ENCODE data around the gene STXBP5.

Gene STXBP5

DNA sequence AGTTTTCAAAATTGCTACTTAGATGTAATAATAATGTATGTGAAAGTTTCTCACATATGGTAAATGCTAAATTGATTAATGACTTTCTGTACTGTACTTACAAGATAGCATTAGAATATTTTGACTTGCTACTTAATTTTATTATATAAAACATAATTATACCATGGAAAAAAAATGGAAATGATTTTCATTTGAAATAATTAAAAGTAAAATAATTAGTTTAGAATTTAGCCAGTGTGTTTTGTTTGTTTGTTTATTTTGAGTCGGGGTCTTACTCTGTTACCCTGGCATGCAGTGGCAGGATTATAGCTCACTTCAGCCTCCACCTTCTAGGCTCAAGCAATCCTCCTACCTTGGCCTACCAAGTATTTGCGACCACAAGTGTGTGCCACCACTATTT is 7.1 kb downstream of the STXBP5 start:
- no peak for DNase-seq (ENCODE audit: low read depth)

DNA sequence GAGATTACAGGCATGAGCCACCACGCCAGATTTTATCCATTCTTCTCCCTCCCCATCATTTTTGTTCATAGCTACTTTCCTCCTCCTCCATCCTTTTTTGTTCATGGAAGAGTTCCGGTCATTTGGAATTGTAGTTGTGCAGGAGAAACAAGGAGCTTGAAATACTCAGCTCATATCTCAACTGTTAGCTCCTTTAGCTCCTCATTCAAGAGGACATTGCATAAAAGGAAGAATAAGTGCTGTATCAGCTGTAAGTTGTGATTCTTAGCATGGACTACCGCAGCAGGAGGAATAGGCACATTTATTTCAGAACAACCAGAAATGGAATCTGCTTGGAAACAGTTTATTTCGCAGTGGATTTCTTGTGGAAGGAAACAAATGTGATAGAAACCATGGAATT is 7.6 kb downstream of the STXBP5 start:
- DNase-seq (ENCODE audit: low read depth), result no peak

DNA sequence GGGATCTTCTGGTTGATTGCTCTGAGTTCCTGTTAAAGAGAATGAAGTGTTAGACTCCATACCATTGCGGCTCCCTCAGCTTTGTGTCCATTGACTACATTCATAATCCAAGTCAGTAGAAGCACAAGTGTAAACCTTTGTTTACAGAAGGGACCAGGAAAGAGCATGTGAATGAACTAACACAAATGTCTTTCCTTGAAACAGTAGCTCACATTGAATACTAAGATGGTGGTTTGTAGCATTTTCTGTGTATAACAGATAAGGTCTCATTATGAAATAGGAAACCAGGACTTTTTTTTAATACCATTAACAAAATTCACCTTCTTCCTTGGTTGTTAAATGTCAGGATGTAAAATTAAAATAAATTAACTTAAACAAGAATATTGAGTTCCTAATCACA is 8.4 kb downstream of the STXBP5 start:
- no peak for DNase-seq (ENCODE audit: low read depth)

DNA sequence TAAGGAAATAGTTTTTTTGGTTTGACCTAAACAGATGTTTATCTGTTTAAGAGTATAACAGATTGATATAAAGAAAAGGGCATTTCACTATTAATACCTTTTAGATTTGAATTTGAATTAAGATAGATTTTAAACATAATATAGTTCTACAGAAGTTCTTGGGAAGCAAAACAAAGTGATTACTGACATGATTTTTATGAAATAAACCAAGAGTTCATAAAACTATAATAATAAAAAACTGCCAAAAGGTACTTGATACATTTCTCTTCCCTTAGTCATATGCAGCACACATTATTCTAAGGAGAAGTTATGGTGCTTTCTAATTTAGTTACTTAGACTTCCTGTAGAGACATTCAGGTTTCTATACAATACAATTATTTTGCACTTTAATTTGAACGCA is 9.6 kb downstream of the STXBP5 start:
- no peak for DNase-seq (ENCODE audit: low read depth)

DNA sequence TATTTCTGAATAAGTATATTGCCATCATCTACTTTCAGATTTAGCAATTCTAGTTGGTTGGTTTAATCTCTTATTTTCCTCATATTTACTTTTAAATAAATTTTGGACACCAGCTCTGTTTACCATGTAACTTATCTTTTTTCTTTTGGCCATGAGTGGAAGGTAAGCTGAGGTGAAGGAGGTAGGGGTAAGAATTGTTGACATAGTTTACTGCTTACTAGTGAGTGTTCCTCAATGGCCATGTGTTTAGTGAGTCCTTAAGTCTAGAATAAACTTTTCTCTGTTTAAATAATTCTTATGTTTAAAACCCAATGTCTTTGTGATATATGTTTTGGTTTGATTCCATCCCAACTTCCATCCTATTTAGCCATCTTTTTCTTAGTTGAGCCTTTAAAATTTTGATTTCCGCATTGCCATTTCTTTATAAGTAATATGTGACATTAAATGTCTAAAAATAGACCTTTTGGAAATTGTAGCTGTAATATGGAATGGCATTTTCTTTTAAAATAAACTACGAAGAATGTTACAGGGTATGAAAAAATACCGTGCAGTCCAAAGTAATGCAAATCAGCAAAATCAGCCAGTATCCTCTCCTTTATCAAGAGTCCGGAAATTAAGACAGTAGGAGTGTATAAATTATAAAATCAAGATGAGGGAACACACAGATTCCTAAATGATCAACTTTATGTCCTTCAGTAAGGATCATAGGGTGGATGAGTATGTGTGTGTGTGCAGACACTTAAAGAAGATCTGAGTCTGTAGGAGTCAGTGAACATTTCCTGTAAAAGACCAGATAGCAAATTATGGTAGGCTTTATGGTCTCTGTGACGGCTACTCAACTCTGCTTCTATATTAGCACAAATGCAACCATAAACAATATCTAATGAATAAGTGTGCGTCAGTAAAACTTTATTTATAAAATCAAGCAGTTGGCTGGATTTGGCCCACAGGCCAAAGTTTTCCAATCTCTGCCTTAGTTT is 10.3 kb downstream of the STXBP5 start:
- DNase-seq (ENCODE audit: low read depth), result no peak

DNA sequence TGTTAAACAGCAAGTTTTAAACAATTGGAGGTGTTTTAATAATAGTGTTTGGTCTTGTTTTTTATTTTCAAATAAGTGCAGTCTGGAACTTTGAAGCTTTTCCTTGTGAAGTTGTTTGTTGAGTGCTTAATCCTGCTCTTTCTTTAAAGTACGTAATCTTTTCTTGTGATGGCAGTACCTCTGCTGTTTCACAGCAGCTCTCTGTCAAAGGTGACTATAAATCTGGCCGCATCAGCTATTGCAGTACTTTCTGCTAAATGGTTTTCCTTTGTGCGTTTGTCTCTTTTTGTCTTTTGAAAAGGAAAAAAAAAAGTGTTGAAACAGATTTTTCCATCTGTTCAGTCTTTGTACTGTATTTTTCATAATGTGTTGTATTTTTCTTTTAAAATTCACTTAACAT is 12.7 kb downstream of the STXBP5 start:
- DNase-seq (ENCODE audit: low read depth), result no peak

DNA sequence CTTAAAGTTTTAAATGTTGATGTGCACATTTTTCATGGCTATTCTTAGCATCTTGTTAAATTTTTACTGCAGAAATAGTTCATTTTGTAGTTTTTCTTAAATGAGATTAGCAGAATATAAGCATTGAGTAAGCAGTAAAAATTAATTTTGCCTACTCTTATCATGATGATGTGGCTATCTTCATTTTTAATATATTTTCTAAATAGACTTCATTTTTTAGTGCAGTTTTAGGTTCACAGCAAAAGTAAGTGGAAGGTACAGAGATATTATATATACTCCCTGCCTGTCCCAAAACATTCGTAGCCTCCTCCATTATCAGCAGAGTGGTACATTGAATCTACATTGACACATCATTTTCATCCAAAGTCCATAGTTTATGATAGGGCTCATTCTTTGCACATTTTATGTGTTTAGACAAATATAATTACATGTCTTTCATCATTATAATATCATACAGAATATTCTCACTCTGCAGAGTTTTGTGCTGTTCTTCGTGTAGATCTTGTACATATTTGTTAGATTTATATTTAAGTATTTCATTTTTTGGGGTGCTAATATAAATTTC is 13.7 kb downstream of the STXBP5 start:
- no peak for DNase-seq (ENCODE audit: low read depth)

DNA sequence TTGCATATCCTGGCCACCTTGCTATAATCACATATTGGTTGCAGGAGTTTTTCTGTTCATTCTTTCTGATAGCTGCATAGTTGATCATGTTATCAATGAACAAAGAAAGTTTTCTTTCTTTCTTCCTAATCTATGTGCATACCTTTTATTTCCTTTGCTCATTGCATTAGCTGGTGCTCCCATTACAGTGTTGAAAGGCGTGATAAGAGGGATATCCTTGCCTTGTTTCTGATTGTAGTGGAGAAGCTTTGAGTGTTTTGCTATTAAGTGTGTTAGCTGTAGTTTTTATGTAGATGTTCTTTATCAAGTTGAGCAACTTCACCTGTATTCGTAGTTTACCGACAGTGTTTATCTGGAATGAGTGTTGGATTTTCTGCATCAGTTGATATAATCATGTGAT is 14.6 kb downstream of the STXBP5 start:
- DNase-seq (ENCODE audit: low read depth), result no peak

DNA sequence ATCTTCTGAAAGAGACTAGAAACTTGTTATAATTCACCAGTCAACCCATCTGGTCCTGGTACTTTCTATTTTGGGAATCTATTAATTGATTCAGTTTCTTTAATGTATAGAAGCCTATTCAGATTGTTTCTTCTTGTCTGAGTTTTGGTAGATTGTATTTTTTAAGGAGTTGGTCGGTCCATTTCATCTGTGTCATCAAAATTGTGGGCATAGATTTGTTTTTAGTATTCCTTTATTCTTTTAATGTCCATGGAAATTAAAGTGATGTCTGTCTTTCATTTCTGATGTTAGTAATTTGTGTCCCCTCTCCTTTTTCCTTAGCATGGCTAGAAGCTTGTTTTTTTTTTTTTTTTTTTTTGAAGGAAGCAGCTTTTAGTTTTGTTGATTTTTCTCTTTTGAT is 15.2 kb downstream of the STXBP5 start:
- no peak for DNase-seq (ENCODE audit: low read depth)

DNA sequence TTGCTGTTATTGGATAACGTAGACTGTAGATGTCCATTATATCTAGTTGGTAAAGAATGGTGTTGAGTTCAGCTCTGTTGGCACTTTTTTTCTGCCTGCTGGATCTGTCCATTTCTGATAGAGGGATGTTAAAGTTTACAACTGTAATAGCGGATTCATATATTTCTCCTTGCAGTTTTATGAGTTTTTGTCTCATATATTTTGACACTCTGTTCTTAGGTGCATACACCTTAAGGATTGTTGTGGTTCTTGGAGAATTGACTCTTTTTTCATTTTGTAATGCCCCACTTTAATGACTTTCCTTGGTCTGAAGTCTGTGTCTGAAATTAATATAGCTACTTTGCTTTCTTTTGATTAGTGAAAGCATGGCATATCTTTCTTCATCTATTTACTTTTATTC is 16.1 kb downstream of the STXBP5 start:
- DNase-seq (ENCODE audit: low read depth), result no peak

DNA sequence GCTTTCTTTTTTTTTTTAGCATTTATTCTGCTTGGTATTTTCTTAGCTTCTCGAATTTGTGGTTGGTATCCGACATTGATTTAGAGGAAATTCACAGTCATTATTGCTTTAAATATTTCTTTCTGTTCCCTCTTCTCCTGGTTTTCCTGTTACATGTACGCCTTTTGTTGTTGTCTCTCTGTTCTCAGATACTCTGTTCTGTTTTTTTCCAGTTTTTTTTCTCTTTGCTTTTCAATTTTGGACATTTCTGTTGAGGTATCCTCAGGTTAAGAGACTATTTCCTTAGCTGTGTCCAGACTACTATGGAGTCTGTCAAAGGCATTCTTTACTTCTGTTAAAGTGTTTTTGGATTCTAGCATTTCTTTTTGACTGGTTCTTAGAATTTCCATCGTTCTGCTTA is 17.5 kb downstream of the STXBP5 start:
- no peak for DNase-seq (ENCODE audit: low read depth)

DNA sequence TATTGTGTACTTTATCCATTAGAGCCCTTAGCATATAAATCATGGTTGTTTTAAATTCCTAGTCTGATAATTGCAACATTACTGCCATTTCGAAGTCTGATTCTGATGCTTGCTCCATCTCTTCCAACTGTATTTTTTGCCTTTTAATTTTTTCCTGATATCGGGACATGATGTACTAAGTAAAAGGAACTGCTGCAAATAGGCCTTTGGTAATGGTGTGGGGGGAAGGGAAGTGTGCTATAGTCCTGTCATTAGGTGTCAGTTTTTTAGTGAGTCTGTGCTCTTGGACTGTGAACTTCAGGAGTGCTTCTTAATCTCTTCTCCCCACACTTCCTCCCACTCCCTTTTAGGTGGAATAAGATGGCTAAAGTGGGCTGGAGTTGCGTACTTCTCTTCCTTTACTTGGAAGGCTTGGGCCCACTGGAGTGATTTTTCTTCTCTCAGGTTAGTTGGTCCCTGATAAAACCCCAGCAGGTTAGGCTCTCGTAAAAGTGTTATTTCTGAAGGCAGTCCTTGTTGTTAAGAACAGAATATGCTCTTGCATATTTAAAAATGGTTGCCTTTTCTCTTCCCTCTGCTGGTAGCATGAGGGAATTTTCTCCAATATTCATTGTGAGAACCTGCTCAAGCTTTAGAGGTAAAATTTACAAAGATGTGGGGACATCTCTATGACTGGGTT is 18.1 kb downstream of the STXBP5 start:
- no peak for DNase-seq (ENCODE audit: low read depth)

DNA sequence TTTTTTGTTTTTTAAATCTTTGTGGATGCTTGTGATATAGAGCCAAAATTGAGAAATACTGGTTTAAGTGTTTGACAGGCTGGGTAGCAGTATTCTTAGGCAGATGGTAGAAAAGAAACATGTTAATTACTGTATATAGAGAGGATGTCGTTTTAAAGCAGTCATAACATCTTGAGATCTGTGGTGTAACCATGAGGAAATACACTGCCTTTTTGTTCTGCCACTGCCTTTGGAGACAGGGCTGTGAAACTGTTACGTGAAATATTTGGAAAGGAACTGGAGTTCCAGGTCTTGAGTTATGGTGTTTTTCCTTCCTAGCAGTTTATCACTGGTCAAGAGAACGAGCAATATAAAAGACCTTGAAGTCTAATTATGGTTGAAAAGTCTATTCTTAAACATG is 19.5 kb downstream of the STXBP5 start:
- no peak for DNase-seq (ENCODE audit: low read depth)

DNA sequence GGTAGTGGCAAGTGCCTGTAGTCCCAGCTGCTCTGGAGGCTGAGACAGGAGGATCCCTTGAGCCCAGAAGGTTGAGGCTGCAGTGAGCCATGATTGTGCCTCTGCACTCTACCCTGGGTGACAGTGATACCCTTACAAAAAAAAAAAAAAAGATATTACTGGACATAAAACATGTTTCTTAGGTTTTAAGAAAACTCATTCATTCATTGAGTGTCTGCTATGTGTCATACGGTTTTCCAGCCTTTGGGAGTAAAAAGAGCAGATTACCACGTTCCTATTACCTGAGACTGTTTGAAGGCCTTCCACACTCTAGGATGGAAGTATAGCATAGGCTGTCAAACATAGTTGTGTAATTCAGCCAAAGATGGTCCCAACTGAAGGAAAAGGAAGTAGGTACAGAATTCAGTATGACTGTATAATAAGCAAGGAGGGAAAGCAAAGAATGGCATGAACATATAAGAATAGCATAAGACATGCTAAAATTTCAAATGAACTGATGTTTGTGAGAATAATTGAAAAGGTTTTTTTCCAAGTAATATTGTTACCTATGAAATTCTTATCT is 22.0 kb downstream of the STXBP5 start:
- no peak for DNase-seq (ENCODE audit: low read depth)

DNA sequence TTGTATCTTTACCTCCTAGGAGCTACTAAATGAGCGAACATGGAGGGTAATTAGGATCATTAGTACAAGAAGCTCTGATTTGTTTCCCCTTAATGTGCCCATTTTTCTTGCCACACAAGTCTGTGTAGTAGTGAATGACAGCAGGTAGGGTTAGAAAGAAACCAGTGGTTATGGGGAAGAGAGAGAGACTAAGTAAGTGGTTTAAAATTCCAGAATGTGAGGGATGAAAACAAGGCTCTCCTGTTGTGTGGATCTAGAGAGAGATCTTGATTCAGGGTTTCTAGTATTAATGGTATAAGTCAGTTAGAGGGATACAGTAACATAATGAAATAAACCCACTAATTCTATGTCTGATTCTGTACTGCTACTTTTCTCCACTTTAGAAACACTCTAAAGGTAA is 22.7 kb downstream of the STXBP5 start:
- no peak for DNase-seq (ENCODE audit: low read depth)

DNA sequence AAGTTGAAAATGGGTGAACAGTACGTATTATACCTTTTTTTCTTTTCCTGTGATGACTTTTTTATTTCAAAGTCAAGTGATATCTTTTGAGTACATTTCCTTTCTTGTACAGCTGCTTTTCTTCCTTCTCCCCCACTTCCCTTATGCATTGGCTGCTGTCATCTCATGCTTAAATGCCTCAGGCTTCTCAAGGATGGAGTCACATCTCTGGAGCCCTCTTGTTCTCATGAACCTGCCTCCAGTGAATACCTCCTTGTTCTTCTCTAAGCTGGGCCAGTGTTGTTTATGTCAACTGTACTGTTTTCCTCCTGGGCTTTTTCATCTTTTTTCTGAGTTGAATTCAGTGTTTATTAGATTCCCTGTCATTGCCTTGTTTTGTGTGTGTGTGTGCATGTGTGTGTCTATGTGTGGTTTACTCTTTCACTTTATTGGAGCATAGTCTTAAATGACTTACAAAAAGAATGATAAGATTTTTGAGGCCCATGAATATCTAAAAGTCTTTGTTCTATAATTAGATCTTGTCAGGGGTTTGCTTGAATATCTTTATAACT is 23.6 kb downstream of the STXBP5 start:
- DNase-seq (ENCODE audit: low read depth), result no peak

DNA sequence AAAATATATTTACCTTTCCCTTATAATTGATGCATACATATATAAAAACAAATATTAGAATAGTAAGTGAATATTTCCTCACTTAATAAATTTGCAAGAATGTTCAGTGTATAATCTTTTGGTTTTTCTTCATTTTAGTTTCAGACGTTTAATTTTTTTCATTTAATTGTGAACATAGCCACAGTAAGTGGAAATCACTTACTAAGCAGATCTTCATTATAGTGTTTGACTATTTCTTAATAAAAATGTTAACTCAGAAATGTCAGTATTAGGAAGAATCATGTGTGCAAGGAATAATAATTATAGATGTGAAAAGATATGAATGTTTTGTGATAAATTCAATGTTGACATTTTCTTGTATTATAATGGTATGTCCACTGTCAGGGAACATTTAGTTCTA is 27.4 kb downstream of the STXBP5 start:
- no peak for DNase-seq (ENCODE audit: low read depth)

DNA sequence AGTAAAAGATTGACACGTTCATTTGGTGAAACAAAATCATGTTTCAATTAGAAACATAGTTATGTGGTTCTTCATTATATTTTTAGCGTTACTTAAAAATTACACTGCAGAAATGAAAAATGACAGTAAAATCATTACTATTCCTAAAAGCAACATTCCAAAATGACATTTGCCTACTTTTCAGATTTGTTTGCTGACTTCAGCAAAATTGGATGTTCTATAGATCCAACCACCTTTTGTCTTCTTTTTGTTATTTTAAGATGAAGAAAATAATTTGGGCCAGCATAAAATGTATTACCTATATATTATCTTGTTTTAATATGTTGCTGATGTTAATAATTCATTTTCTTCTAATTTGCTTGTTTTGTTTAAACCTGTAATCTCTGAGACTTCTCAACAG is 30.5 kb downstream of the STXBP5 start:
- DNase-seq (ENCODE audit: low read depth), result no peak

DNA sequence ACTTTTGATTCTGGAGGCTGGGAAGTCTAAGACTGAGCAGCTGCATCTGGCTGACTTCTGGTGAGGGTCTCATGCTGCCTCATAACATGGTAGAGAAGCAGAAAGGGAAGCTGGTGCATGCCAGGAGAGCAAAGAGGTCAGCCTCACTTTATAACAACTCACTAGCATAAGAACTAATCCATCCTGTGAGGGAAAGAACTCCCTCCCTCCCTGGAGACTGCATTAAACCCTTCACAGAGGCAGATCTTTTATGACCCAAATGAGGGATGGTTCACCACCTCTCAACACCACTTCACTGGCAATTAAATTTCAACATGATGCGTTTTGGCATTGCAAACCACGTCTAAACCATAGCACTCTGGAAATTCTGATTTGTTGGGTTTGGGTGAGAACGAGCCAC is 33.9 kb downstream of the STXBP5 start:
- no peak for DNase-seq (ENCODE audit: low read depth)

DNA sequence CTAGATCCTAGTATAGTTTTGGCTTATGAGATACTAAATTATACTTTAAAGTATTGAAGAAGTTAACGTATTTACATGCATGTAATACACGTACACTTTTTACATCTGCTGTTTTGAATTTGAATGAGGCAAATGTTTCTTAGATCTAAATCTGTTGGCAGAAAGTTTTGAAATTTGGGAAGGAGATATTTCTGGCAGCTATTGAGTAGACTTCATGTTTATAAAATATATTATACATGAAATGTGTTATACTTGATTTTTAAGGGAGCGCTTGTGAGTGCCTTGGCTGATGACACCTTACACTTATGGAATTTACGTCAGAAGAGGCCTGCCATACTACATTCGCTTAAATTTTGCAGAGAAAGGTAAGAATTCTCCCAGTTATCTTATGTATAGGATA is 34.7 kb downstream of the STXBP5 start:
- no peak for DNase-seq (ENCODE audit: low read depth)

DNA sequence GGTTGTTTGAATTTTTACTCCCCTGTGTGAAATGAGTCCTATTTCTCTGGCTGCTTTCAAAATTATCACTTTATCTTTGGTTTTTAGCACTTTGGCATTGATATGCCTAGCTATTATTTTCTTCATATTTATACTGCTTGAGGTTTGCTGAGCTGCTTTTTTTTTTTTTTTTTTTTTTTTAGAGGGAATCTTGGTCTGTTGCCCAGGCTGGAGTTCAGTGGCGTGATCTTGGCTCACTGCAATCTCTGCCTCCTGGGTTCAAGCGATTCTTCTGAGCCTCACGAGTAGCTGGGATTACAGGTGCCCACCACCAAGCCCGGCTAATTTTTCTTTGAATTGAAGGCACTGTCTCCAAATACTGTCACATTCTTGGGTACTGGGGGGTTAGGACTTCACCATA is 40.6 kb downstream of the STXBP5 start:
- no peak for DNase-seq (ENCODE audit: low read depth)

DNA sequence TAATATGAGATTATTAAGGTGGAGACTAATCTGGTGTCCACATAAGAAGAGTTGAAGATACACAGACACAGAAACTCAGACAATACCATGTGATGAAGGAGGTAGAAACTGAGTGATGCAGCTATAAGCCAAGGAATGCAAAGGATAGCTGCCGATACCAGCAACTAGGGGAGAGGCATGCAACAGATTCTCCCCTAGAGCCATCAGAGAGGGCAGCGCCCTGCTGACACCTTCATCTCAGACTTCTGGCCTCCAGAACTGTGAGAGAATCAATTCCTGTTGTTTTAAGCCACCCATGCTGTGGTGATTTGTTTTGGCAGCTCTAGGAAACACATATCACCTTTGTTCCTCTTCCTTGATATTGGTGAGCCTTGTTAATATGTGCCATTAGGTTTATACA is 41.5 kb downstream of the STXBP5 start:
- no peak for DNase-seq (ENCODE audit: low read depth)
